ENCODE results near the gene DYDC1.

DNA sequence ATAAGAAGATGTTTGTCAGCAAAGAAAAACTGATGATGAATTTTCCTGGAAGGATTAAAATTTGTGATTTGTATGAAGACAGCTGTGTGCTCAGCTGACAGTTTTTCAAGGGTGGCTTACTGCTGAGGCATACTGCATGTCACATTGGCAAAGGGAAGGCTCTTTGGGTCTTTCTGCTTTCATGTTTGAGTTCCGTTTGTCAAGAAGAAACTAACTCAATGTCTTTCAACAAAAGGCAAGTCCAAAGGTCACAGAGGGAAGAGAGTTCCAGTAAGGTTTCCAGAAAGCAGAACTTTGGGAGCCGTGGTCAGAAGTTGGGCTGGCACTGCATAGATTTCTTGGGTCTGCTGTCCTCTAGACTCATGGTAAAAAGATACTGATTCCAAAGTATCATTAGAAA is 16.9 kb upstream of the DYDC1 start:
- TF ChIP-seq, protein P1, sequence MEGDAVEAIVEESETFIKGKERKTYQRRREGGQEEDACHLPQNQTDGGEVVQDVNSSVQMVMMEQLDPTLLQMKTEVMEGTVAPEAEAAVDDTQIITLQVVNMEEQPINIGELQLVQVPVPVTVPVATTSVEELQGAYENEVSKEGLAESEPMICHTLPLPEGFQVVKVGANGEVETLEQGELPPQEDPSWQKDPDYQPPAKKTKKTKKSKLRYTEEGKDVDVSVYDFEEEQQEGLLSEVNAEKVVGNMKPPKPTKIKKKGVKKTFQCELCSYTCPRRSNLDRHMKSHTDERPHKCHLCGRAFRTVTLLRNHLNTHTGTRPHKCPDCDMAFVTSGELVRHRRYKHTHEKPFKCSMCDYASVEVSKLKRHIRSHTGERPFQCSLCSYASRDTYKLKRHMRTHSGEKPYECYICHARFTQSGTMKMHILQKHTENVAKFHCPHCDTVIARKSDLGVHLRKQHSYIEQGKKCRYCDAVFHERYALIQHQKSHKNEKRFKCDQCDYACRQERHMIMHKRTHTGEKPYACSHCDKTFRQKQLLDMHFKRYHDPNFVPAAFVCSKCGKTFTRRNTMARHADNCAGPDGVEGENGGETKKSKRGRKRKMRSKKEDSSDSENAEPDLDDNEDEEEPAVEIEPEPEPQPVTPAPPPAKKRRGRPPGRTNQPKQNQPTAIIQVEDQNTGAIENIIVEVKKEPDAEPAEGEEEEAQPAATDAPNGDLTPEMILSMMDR (IDR thresholded peaks at IDR 0.05), result no peak
- TF ChIP-seq POLR2A (IDR thresholded peaks at IDR 0.05), result no peak
